ENCODE results near the gene CRYM.

Gene CRYM

DNA sequence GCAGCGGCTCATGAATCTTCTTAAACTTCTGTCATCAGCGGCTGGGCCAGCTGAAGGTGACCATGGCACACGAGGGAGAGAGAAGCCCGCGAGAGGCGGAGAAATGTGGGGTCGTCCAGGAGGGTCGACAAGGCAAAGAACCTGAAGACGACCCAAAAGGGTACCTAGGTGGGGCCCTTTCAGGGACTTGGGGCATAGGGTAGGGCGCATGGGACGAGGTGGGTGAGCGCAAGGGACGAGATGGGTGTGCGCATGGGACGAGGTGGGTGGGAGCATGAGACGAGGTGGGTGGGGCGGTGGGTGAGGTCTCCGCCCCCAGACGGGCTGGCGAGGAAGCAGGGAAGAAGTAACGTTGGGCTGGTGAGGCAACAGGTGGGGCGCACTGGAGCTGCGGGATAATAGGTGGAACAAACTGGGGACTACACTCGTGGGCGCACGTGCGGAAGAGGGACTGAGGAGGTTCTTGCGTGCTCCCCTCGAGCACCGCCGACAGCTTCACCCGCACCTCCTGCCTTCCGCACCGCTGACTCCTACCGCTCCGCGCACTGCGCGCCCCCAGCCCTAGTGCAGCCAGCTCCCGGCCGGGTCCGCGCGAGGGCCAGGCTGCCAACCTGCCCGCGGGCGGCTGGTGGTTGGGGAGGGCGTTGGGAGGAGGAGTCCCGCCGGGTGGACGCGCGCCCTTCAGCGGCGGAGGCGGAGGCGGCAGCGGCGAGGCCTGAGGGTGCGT is 23.2 kb upstream of the CRYM start (continued):
- TF ChIP-seq ZNF48 (tag by site-specific recombination; IDR thresholded peaks at IDR 0.05), result no peak
- peak; percentile 100 for TF ChIP-seq SCRT2 (tag by site-specific recombination; IDR thresholded peaks at IDR 0.05)
- TF ChIP-seq, protein P1, sequence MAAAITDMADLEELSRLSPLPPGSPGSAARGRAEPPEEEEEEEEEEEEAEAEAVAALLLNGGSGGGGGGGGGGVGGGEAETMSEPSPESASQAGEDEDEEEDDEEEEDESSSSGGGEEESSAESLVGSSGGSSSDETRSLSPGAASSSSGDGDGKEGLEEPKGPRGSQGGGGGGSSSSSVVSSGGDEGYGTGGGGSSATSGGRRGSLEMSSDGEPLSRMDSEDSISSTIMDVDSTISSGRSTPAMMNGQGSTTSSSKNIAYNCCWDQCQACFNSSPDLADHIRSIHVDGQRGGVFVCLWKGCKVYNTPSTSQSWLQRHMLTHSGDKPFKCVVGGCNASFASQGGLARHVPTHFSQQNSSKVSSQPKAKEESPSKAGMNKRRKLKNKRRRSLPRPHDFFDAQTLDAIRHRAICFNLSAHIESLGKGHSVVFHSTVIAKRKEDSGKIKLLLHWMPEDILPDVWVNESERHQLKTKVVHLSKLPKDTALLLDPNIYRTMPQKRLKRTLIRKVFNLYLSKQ (tag by site-specific recombination; IDR thresholded peaks at IDR 0.05; ENCODE audit: borderline replicate concordance), result no peak
- no peak for TF ChIP-seq ZNF645 (tag by site-specific recombination; IDR thresholded peaks at IDR 0.05)
- TF ChIP-seq ZNF707 (tag by site-specific recombination; IDR thresholded peaks at IDR 0.05), result no peak
- TF ChIP-seq ZNF654 (tag by site-specific recombination; IDR thresholded peaks at IDR 0.05; ENCODE audit: low read depth), result no peak
- peak; percentile 100 for TF ChIP-seq KLF9 (tag by site-specific recombination; IDR thresholded peaks at IDR 0.05; ENCODE audit: low read depth)
- TF ChIP-seq ZNF169 (tag by site-specific recombination; IDR thresholded peaks at IDR 0.05), result 0 out of 2 replicates have a peak, but pooled peaks have one; percentile 50
- TF ChIP-seq ZNF391 (tag by site-specific recombination; IDR thresholded peaks at IDR 0.05; ENCODE audit: borderline replicate concordance, low read depth), result no peak
- no peak for TF ChIP-seq ZNF121 (tag by site-specific recombination; IDR thresholded peaks at IDR 0.05)
- TF ChIP-seq ZNF747 (tag by site-specific recombination; IDR thresholded peaks at IDR 0.05), result no peak
- no peak for TF ChIP-seq ZNF175 (tag by site-specific recombination; IDR thresholded peaks at IDR 0.05)
- TF ChIP-seq ZNF571 (tag by site-specific recombination; IDR thresholded peaks at IDR 0.05), result no peak
- TF ChIP-seq, protein P2, sequence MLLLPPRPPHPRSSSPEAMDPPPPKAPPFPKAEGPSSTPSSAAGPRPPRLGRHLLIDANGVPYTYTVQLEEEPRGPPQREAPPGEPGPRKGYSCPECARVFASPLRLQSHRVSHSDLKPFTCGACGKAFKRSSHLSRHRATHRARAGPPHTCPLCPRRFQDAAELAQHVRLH (tag by site-specific recombination; IDR thresholded peaks at IDR 0.05), result 0 out of 2 replicates have a peak, but pooled peaks have one; percentile 45
- no peak for TF ChIP-seq HOXA7 (CRISPR knock-in tag; IDR thresholded peaks at IDR 0.05; ENCODE audit: borderline replicate concordance)
- no peak for TF ChIP-seq ZNF544 (tag by site-specific recombination; IDR thresholded peaks at IDR 0.05)
- TF ChIP-seq ZNF513 (tag by site-specific recombination; IDR thresholded peaks at IDR 0.05), result peak; percentile 83
- TF ChIP-seq ZNF549 (tag by site-specific recombination; IDR thresholded peaks at IDR 0.05), result no peak
- no peak for TF ChIP-seq ZNF112 (tag by site-specific recombination; IDR thresholded peaks at IDR 0.05)
- TF ChIP-seq, protein P3, sequence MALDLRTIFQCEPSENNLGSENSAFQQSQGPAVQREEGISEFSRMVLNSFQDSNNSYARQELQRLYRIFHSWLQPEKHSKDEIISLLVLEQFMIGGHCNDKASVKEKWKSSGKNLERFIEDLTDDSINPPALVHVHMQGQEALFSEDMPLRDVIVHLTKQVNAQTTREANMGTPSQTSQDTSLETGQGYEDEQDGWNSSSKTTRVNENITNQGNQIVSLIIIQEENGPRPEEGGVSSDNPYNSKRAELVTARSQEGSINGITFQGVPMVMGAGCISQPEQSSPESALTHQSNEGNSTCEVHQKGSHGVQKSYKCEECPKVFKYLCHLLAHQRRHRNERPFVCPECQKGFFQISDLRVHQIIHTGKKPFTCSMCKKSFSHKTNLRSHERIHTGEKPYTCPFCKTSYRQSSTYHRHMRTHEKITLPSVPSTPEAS (tag by site-specific recombination; IDR thresholded peaks at IDR 0.05), result no peak
- TF ChIP-seq ZNF473 (tag by site-specific recombination; IDR thresholded peaks at IDR 0.05), result no peak
- no peak for TF ChIP-seq ZNF626 (tag by site-specific recombination; IDR thresholded peaks at IDR 0.05)
- no peak for TF ChIP-seq ZNF184 (tag by site-specific recombination; IDR thresholded peaks at IDR 0.05)
- no peak for TF ChIP-seq ZNF658 (tag by site-specific recombination; IDR thresholded peaks at IDR 0.05)
- TF ChIP-seq ZBTB48 (tag by site-specific recombination; IDR thresholded peaks at IDR 0.05), result no peak; the same call in 1 of the 2 replicates
- no peak for TF ChIP-seq ZNF621 (tag by site-specific recombination; IDR thresholded peaks at IDR 0.05)
- no peak for TF ChIP-seq ZNF19 (tag by site-specific recombination; IDR thresholded peaks at IDR 0.05; ENCODE audit: low read depth)
- peak; percentile 95 for TF ChIP-seq ZNF561 (tag by site-specific recombination; IDR thresholded peaks at IDR 0.05; ENCODE audit: borderline replicate concordance)
- TF ChIP-seq SALL2 (tag by site-specific recombination; IDR thresholded peaks at IDR 0.05; ENCODE audit: borderline replicate concordance), result no peak
- TF ChIP-seq ZBTB8A (tag by site-specific recombination; IDR thresholded peaks at IDR 0.05), result peak; percentile 99
- peak; percentile 96 for TF ChIP-seq EGR2 (tag by site-specific recombination; IDR thresholded peaks at IDR 0.05; ENCODE audit: low read depth)
- TF ChIP-seq ZNF157 (tag by site-specific recombination; IDR thresholded peaks at IDR 0.05), result no peak
- TF ChIP-seq, protein P4, sequence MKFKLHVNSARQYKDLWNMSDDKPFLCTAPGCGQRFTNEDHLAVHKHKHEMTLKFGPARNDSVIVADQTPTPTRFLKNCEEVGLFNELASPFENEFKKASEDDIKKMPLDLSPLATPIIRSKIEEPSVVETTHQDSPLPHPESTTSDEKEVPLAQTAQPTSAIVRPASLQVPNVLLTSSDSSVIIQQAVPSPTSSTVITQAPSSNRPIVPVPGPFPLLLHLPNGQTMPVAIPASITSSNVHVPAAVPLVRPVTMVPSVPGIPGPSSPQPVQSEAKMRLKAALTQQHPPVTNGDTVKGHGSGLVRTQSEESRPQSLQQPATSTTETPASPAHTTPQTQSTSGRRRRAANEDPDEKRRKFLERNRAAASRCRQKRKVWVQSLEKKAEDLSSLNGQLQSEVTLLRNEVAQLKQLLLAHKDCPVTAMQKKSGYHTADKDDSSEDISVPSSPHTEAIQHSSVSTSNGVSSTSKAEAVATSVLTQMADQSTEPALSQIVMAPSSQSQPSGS (tag by site-specific recombination; IDR thresholded peaks at IDR 0.05; ENCODE audit: low read depth), result no peak
- no peak for TF ChIP-seq TRIM28 (IDR thresholded peaks at IDR 0.05; ENCODE audit: borderline replicate concordance, low read length)
